Globus pallidus (tissue), 1 donor: ENCODE measurements around the gene IDH2.
A peak's percentile ranks its signal among the peaks of the same experiment; 100 is the strongest.
"Not testable (repeated sequence)": the region's sequence is repeated elsewhere in the genome, so short reads cannot be mapped to it uniquely, and the experiment has no call there.

ENCODE experiments used
- DNase-seq: peaks from one replicate; pipeline ENCODE4 v3.0.0-alpha.2; 2015; ENCODE audit warnings: low spot score

IDH2 gene

GRCh38 chr15:90101969-90102890 is at the start of gene IDH2:
TSS of gene IDH2 (minus strand) at chr15:90102468. CDS start at chr15:90102390, 78 bp downstream.
- peak; percentile 90 for DNase-seq

GRCh38 chr15:90150551-90150950 is 48.3 kb upstream of the IDH2 start:
- not testable (repeated sequence) for DNase-seq

- no peak for DNase-seq
Observed at GRCh38 chr15:90149609-90150340, 47.5 kb upstream of the IDH2 start.

GRCh38 chr15:90146198-90146761 is 44.0 kb upstream of the IDH2 start:
- not testable (repeated sequence) for DNase-seq

GRCh38 chr15:90145761-90146160 is 43.5 kb upstream of the IDH2 start:
- no peak for DNase-seq

GRCh38 chr15:90145259-90145658 is 43.0 kb upstream of the IDH2 start:
- DNase-seq = no peak

GRCh38 chr15:90143166-90143655 is 40.9 kb upstream of the IDH2 start:
- peak; percentile 20 for DNase-seq

- DNase-seq = no peak
Observed at GRCh38 chr15:90142216-90143165, 40.2 kb upstream of the IDH2 start.

- DNase-seq = no peak
Observed at GRCh38 chr15:90141646-90142045, 39.4 kb upstream of the IDH2 start.

- DNase-seq = not testable (repeated sequence)
Observed at GRCh38 chr15:90139549-90139948, 37.3 kb upstream of the IDH2 start.

- no peak for DNase-seq
Observed at GRCh38 chr15:90138071-90138833, 36.0 kb upstream of the IDH2 start.

- DNase-seq = no peak
Observed at GRCh38 chr15:90132437-90132836, 30.2 kb upstream of the IDH2 start.

- DNase-seq = no peak
Observed at GRCh38 chr15:90131848-90132247, 29.6 kb upstream of the IDH2 start.

- DNase-seq = no peak
Observed at GRCh38 chr15:90130291-90130690, 28.0 kb upstream of the IDH2 start.

- no peak for DNase-seq
Observed at GRCh38 chr15:90126596-90127435, 24.5 kb upstream of the IDH2 start.

- DNase-seq = no peak
Observed at GRCh38 chr15:90126022-90126421, 23.8 kb upstream of the IDH2 start.

GRCh38 chr15:90124507-90124906 is 22.2 kb upstream of the IDH2 start:
- no peak for DNase-seq

- no peak for DNase-seq
Observed at GRCh38 chr15:90121086-90121485, 18.8 kb upstream of the IDH2 start.

- no peak for DNase-seq
Observed at GRCh38 chr15:90119367-90119766, 17.1 kb upstream of the IDH2 start.

- DNase-seq = no peak
Observed at GRCh38 chr15:90115783-90116182, 13.5 kb upstream of the IDH2 start.
